H9 (cell line): ENCODE measurements around the gene DDIAS. TPM values are rescaled to one million over a fixed set of nuclear protein-coding genes. Genes with fewer than 3 reads are reported as not detected.

Experiments used
- DNase-seq: peaks from one replicate; pipeline ENCODE4 v3.0.0-alpha.2; 2017
- H2AFZ ChIP-seq: one replicate; pipeline ENCODE4 v1.6.1; 2013; ENCODE audit warnings: mild to moderate bottlenecking, low read length, control low read depth, moderate library complexity
- H2AK5ac ChIP-seq: 2 replicates; pipeline ENCODE4 v1.6.1; 2013; ENCODE audit warnings: low read length, control low read depth, mixed read lengths; ENCODE audit not compliant: insufficient read length
- H2BK120ac ChIP-seq: one replicate; pipeline ENCODE4 v1.6.1; 2013; ENCODE audit warnings: low read depth, mild to moderate bottlenecking, low read length, control low read depth, inconsistent platforms; ENCODE audit not compliant: poor library complexity, severe bottlenecking
- H2BK12ac ChIP-seq: 2 replicates; pipeline ENCODE4 v1.6.1; 2013; ENCODE audit warnings: low read length, control low read depth, mixed read lengths, low read depth; ENCODE audit not compliant: insufficient read length
- H2BK15ac ChIP-seq: 2 replicates; pipeline ENCODE4 v1.6.1; 2013; ENCODE audit warnings: low read depth, low read length, control low read depth
- H2BK20ac ChIP-seq: one replicate; pipeline ENCODE4 v1.6.1; 2013; ENCODE audit warnings: low read depth, mild to moderate bottlenecking, low read length, control low read depth, inconsistent platforms; ENCODE audit not compliant: poor library complexity, severe bottlenecking
- H2BK5ac ChIP-seq: 2 replicates; pipeline ENCODE4 v1.6.1; 2013; ENCODE audit warnings: low read length, control low read depth, mixed read lengths; ENCODE audit not compliant: insufficient read length
- H3K14ac ChIP-seq: 2 replicates; pipeline ENCODE4 v1.6.1; 2013; ENCODE audit warnings: low read length, control low read depth; ENCODE audit not compliant: insufficient read depth
- H3K18ac ChIP-seq: 2 replicates; pipeline ENCODE4 v1.6.1; 2013; ENCODE audit warnings: low read depth, mild to moderate bottlenecking, mixed read lengths, low read length, control low read depth; ENCODE audit not compliant: insufficient read length
- H3K23ac ChIP-seq: 2 replicates; pipeline ENCODE4 v1.6.1; 2013; ENCODE audit warnings: low read length, control low read depth, mixed read lengths, low read depth; ENCODE audit not compliant: insufficient read length
- H3K23me2 ChIP-seq: 2 replicates; pipeline ENCODE4 v1.6.1; 2013; ENCODE audit warnings: low read depth, mild to moderate bottlenecking, mixed read lengths, low read length, control low read depth; ENCODE audit not compliant: insufficient read length, poor library complexity, severe bottlenecking
- H3K27ac ChIP-seq: 2 replicates; pipeline ENCODE4 v1.5.1; 2013; ENCODE audit warnings: low read length, control low read depth, mixed read lengths, low read depth; ENCODE audit not compliant: insufficient read length
- H3K27me3 ChIP-seq: 2 replicates; pipeline ENCODE4 v1.6.1; 2013; ENCODE audit warnings: low read length, control low read depth, inconsistent platforms; ENCODE audit not compliant: insufficient read depth
- H3K4ac ChIP-seq: 2 replicates; pipeline ENCODE4 v1.6.1; 2013; ENCODE audit warnings: low read depth, mild to moderate bottlenecking, control low read depth, inconsistent platforms, low read length, moderate library complexity
- H3K4me1 ChIP-seq: 2 replicates; pipeline ENCODE4 v1.6.1; 2013; ENCODE audit warnings: low read length, control low read depth, inconsistent platforms; ENCODE audit not compliant: insufficient read depth
- H3K4me2 ChIP-seq: 2 replicates; pipeline ENCODE4 v1.6.1; 2013; ENCODE audit warnings: low read length, control low read depth, mixed read lengths; ENCODE audit not compliant: insufficient read length, insufficient read depth
- H3K56ac ChIP-seq: 2 replicates; pipeline ENCODE4 v1.6.1; 2013; ENCODE audit warnings: low read depth, mild to moderate bottlenecking, mixed read lengths, low read length, control low read depth; ENCODE audit not compliant: insufficient read length
- H3K79me1 ChIP-seq: 2 replicates; pipeline ENCODE4 v1.6.1; 2013; ENCODE audit warnings: low read depth, mild to moderate bottlenecking, moderate library complexity, low read length, control low read depth, inconsistent platforms; ENCODE audit not compliant: insufficient read depth, poor library complexity, severe bottlenecking
- H3K79me2 ChIP-seq: 2 replicates; pipeline ENCODE4 v1.6.1; 2013; ENCODE audit warnings: low read length, control low read depth, inconsistent platforms; ENCODE audit not compliant: insufficient read depth
- H3K9ac ChIP-seq: 2 replicates; pipeline ENCODE4 v1.6.1; 2013; ENCODE audit warnings: low read length, control low read depth, mixed read lengths; ENCODE audit not compliant: insufficient read length; ENCODE audit errors: extremely low read depth
- H3K9me3 ChIP-seq: one replicate; pipeline ENCODE4 v1.6.1; 2013; ENCODE audit warnings: low read depth, low read length, inconsistent platforms; ENCODE audit not compliant: control insufficient read depth
- H3T11ph ChIP-seq: one replicate; pipeline ENCODE4 v1.6.1; 2013; ENCODE audit warnings: mild to moderate bottlenecking, low read length, control low read depth, inconsistent platforms
- H4K20me1 ChIP-seq: one replicate; pipeline ENCODE4 v1.6.1; 2013; ENCODE audit not compliant: control insufficient read depth, insufficient read length, insufficient read depth
- H4K5ac ChIP-seq: 2 replicates; pipeline ENCODE4 v1.6.1; 2013; ENCODE audit warnings: low read depth, mild to moderate bottlenecking, mixed read lengths, low read length, control low read depth; ENCODE audit not compliant: insufficient read length
- H4K8ac ChIP-seq: replicated peaks from 2 replicates; pipeline ENCODE4 v1.6.1; 2013; ENCODE audit warnings: low read length, control low read depth, mixed read lengths, low read depth; ENCODE audit not compliant: insufficient read length
- H4K91ac ChIP-seq: 2 replicates; pipeline ENCODE4 v1.6.1; 2013; ENCODE audit warnings: low read depth, mild to moderate bottlenecking, moderate library complexity, mixed read lengths, low read length, control low read depth; ENCODE audit not compliant: insufficient read length
- H3K27ac Mint-ChIP-seq, 3 experiments: 2 replicates in 2 of 3; 3 replicates in 1 of 3; pipeline ENCODE4 v1.8.0; 2020 to 2021; ENCODE audit warnings: mixed read lengths in 3 of 3, mild to moderate bottlenecking in 1 of 3, moderate library complexity in 1 of 3
- H3K27me3 Mint-ChIP-seq: 2 replicates; pipeline ENCODE4 v1.8.0; 2021; ENCODE audit warnings: low read depth, mild to moderate bottlenecking, moderate library complexity, mixed read lengths
- H3K36me3 Mint-ChIP-seq, 3 experiments: 2 replicates in 2 of 3; 3 replicates in 1 of 3; pipeline ENCODE4 v1.8.0; 2020 to 2021; ENCODE audit warnings: low read depth in 3 of 3, mixed read lengths in 3 of 3; ENCODE audit not compliant: insufficient read depth in 1 of 3
- H3K4me1 Mint-ChIP-seq, 2 experiments: 2 replicates each; pipeline ENCODE4 v1.8.0; 2020; ENCODE audit warnings: mixed read lengths in 2 of 2
- H3K4me3 Mint-ChIP-seq, 2 experiments: 2 replicates in 1 of 2; 3 replicates in 1 of 2; pipeline ENCODE4 v1.8.0; 2020 to 2021; ENCODE audit warnings: mild to moderate bottlenecking in 2 of 2, mixed read lengths in 2 of 2, moderate library complexity in 1 of 2
- H3K9me3 Mint-ChIP-seq, 2 experiments: 2 replicates in 1 of 2; 3 replicates in 1 of 2; pipeline ENCODE4 v1.8.0; 2020; ENCODE audit warnings: mild to moderate bottlenecking in 2 of 2, mixed read lengths in 2 of 2, moderate library complexity in 1 of 2
- CTCF ChIP-seq: fragments of 200-600 bp; sonication (generic); conservative IDR thresholded peaks from 3 replicates; pipeline ENCODE4 v1.8.0; 2021; ENCODE audit warnings: antibody characterized with exemption, mild to moderate bottlenecking
- WGBS: extraction: QIAGEN DNeasy Blood & Tissue Kit; methylation state at CpG from one replicate; pipeline ENCODE4 v1.1.7; 2013; ENCODE audit warnings: missing lambda C conversion rate, low lambda C conversion rate, mixed read lengths; ENCODE audit not compliant: insufficient read length; ENCODE audit errors: extremely low coverage; 5-methylcytosine and 5-hydroxymethylcytosine counted together
- total RNA-seq: library from RNA; stranded (reverse); gene quantifications from 2 replicates; pipeline ENCODE4 v1.2.1, GENCODE V29; 2021

The DDIAS gene
- total RNA-seq, 1 experiment from 2014 or later: 18.6 TPM

- no peak overlapping the region for H2BK5ac ChIP-seq
- H3K27ac ChIP-seq: no peak overlapping the region
- no peaks in the 10 kb centered on the region for H3K27me3 ChIP-seq
- H2BK120ac ChIP-seq: no peak overlapping the region
- Mint-ChIP-seq H3K4me3 (no peak overlapping the region), H3K27me3 (no peaks in the 10 kb centered on the region), H3K4me1 (no peaks in the 10 kb centered on the region), H3K27ac (no peak overlapping the region), H3K9me3 (no peaks in the 10 kb centered on the region), H3K36me3 (peaks cover 8 to 39% (median 34%) of the 10 kb centered on the region in 3 experiments; a peak in 6 of 7 replicates)
- no peak overlapping the region for H3K56ac ChIP-seq
- no peak overlapping the region for H3T11ph ChIP-seq
- H3K4ac ChIP-seq: no peak overlapping the region
- H3K23me2 ChIP-seq: no peaks in the 10 kb centered on the region
- DNase-seq: no peak
- H3K79me2 ChIP-seq: no peaks in the 10 kb centered on the region
- H2BK12ac ChIP-seq: no peak overlapping the region
- H4K5ac ChIP-seq: no peak overlapping the region
- no peaks in the 10 kb centered on the region for H3K9me3 ChIP-seq
- no peaks in the 10 kb centered on the region for H3K79me1 ChIP-seq
- H2AK5ac ChIP-seq: no peak overlapping the region
- H3K23ac ChIP-seq: no peak overlapping the region
- no peak overlapping the region for H3K18ac ChIP-seq
- H3K4me1 ChIP-seq: no peaks in the 10 kb centered on the region
- no peak overlapping the region for H4K91ac ChIP-seq
- no peak overlapping the region for H4K8ac ChIP-seq
- no CpG with 5 or more reads among the region's 1 CpG for WGBS
- H3K9ac ChIP-seq: no peak overlapping the region
- no peak for TF ChIP-seq CTCF
- H2BK20ac ChIP-seq: no peak overlapping the region
- no peak overlapping the region for H3K4me2 ChIP-seq
- no peaks in the 10 kb centered on the region for H4K20me1 ChIP-seq
- H2BK15ac ChIP-seq: no peak overlapping the region
- H3K14ac ChIP-seq: no peak overlapping the region
- H2AFZ ChIP-seq: no peak overlapping the region
Observed at GRCh38 chr11:82932564-82932963, 31.0 kb downstream of the DDIAS start.
